ENCODE measurements around the gene PLSCR5. TPM values are rescaled to one million over a fixed set of nuclear protein-coding genes. Genes with fewer than 3 reads are reported as not detected.

Gene PLSCR5
- total and polyA plus RNA-seq, 7 donors: not detected

DNA sequence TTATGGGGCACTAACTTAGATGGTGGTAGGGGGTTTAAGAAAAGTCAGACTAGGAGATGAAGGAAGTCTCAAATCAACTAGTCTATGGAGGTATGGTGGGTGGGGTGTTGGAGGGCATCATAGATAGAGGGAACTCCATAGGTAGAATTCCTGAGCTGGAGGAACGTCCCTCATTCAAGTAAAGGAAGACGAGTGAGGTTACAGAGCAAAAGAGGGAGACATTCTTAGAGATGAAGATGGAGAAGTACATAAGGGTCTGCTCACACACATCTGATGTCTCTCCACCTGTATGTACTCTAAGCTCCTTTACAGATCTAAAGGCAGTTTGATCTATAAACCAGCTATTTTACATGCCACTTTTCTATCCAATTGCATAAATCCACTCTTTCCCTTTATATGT, 62.2 kb downstream of the PLSCR5 start:
- TF ChIP-seq, protein P1, sequence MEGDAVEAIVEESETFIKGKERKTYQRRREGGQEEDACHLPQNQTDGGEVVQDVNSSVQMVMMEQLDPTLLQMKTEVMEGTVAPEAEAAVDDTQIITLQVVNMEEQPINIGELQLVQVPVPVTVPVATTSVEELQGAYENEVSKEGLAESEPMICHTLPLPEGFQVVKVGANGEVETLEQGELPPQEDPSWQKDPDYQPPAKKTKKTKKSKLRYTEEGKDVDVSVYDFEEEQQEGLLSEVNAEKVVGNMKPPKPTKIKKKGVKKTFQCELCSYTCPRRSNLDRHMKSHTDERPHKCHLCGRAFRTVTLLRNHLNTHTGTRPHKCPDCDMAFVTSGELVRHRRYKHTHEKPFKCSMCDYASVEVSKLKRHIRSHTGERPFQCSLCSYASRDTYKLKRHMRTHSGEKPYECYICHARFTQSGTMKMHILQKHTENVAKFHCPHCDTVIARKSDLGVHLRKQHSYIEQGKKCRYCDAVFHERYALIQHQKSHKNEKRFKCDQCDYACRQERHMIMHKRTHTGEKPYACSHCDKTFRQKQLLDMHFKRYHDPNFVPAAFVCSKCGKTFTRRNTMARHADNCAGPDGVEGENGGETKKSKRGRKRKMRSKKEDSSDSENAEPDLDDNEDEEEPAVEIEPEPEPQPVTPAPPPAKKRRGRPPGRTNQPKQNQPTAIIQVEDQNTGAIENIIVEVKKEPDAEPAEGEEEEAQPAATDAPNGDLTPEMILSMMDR (IDR thresholded peaks at IDR 0.05): no peak
- no peak for ATAC-seq
- Histone ChIP-seq H3K4me1 (peaks cover 5% of the 10 kb centered on the region), H3K27ac (peak overlapping the region; percentile 78), H3K9me3 (no peaks in the 10 kb centered on the region), H3K27me3 (ENCODE audit: insufficient read depth in 3 of 3, low read length in 2 of 3) (peaks cover 0 to 6% (median 0%) of the 10 kb centered on the region in 3 donors), H3K4me3 (peak overlapping the region; percentile 74), H3K36me3 (ENCODE audit: insufficient read depth in 1 of 2, low read depth in 1 of 2) (no peaks in the 10 kb centered on the region)
- intact Hi-C loops (cut with DNase I): no loop called here
- WGBS, 3 donors: 61 to 67% (median 66%) methylated on average over 2 of the region's 2 CpGs
- DNase-seq: no peak

- TF ChIP-seq, protein P1 (IDR thresholded peaks at IDR 0.05): no peak
- Histone ChIP-seq H3K4me3 (peak overlapping the region; percentile 74), H3K4me1 (peaks cover 5% of the 10 kb centered on the region), H3K27me3 (ENCODE audit: insufficient read depth in 3 of 3, low read length in 2 of 3) (peaks cover 0 to 6% (median 0%) of the 10 kb centered on the region in 3 donors), H3K36me3 (ENCODE audit: insufficient read depth in 1 of 2, low read depth in 1 of 2) (no peaks in the 10 kb centered on the region), H3K27ac (no peak overlapping the region), H3K9me3 (no peaks in the 10 kb centered on the region)
- DNase-seq (no peak), ATAC-seq (no peak)
- intact Hi-C loops (cut with DNase I): no loop called here
- WGBS, 3 donors: 74 to 77% (median 76%) methylated on average over 2 of the region's 2 CpGs
Observed at GRCh38 chr3:146542179-146542578, 63.0 kb downstream of the PLSCR5 start.

DNA sequence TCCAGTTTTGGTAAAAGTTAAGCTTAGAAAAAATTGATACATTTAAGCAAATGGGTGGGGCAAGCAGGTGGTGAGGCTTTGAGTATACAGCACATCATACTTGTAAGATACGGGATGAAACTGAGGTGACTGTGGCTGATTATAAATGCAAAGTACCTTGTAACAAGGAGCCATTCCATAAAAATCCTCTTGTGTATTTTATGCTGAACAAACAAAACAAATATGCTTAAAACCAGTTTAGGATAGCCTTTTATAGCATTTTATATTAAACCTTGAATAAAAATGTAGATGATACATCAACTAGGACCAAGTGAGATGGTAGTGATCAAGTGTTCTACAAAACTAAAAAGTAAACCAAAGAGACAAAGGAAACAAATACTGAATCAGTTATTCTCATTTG, 64.2 kb downstream of the PLSCR5 start:
- TF ChIP-seq, protein P1 (IDR thresholded peaks at IDR 0.05): no peak
- DNase-seq (no peak), ATAC-seq (no peak)
- Histone ChIP-seq H3K27me3 (ENCODE audit: insufficient read depth in 3 of 3, low read length in 2 of 3) (peaks cover 0 to 6% (median 0%) of the 10 kb centered on the region in 3 donors), H3K36me3 (ENCODE audit: insufficient read depth in 1 of 2, low read depth in 1 of 2) (no peaks in the 10 kb centered on the region), H3K9me3 (no peaks in the 10 kb centered on the region), H3K4me3 (peak overlapping the region; percentile 74), H3K4me1 (peaks cover 5% of the 10 kb centered on the region), H3K27ac (no peak overlapping the region)
- intact Hi-C loops (cut with DNase I): no loop called here
- whole genome bisulfite sequencing, 3 donors: 74 to 83% (median 83%) methylated on average over 1 of the region's 1 CpG

- Histone ChIP-seq H3K4me1 (peaks cover 5% of the 10 kb centered on the region), H3K9me3 (no peaks in the 10 kb centered on the region), H3K4me3 (peak overlapping the region; percentile 74), H3K36me3 (ENCODE audit: insufficient read depth in 1 of 2, low read depth in 1 of 2) (no peaks in the 10 kb centered on the region), H3K27me3 (ENCODE audit: insufficient read depth in 3 of 3, low read length in 2 of 3) (peaks cover 0 to 6% (median 0%) of the 10 kb centered on the region in 3 donors), H3K27ac (no peak overlapping the region)
- intact Hi-C loops (cut with DNase I): no loop called here
- DNase-seq (no peak), ATAC-seq (no peak)
- 8 to 31% (median 17%) methylated on average over 1 of the region's 1 CpG for WGBS, 3 donors
- TF ChIP-seq, protein P1 (IDR thresholded peaks at IDR 0.05): no peak
Observed at GRCh38 chr3:146540236-146540635, 64.9 kb downstream of the PLSCR5 start.

GRCh38 chr3:146539315-146539714, 65.8 kb downstream of the PLSCR5 start:
- ATAC-seq: no peak
- no peak overlapping the region for H3K27ac ChIP-seq
- TF ChIP-seq, protein P1 (IDR thresholded peaks at IDR 0.05): no peak

More at GRCh38 chr3:146539315-146539714, 65.8 kb downstream of the PLSCR5 start:
- Histone ChIP-seq H3K9me3 (no peaks in the 10 kb centered on the region), H3K4me1 (peaks cover 5% of the 10 kb centered on the region), H3K27me3 (ENCODE audit: insufficient read depth in 3 of 3, low read length in 2 of 3) (peaks cover 0 to 2% (median 0%) of the 10 kb centered on the region in 3 donors), H3K4me3 (no peak overlapping the region), H3K36me3 (ENCODE audit: insufficient read depth in 1 of 2, low read depth in 1 of 2) (no peaks in the 10 kb centered on the region)
- WGBS, 3 donors: 33 to 48% (median 47%) methylated on average over 3 of the region's 3 CpGs
- DNase-seq: no peak
- intact Hi-C loops (cut with DNase I): no loop called here
